Activated naive CD4-positive, alpha-beta T cell treated with anti-CD3 and anti-CD28 coated beads for 36 hours (primary cell): ENCODE results near the gene SLC25A25. TPM values are rescaled to one million over a fixed set of nuclear protein-coding genes. Genes with fewer than 3 reads are reported as not detected.
A peak's percentile ranks its signal among the peaks of the same experiment; 100 is the strongest.
"Not testable (repeated sequence)": the region's sequence is repeated elsewhere in the genome, so short reads cannot be mapped to it uniquely, and the experiment has no call there.

Experiments
- CTCF ChIA-PET: fragments of 350-600 bp; sonication (Branson Sonifier 250); formaldehyde crosslinking; loops from one replicate; lab custom pipeline; 2021; ENCODE audit warnings: antibody characterized with exemption; lab: Charles Lee
- DNase-seq: peaks from one replicate; pipeline ENCODE4 v3.0.0-alpha.2; 2020
- H3K27ac Mint-ChIP-seq: one replicate; pipeline ENCODE4 v1.8.0; 2021; ENCODE audit warnings: mild to moderate bottlenecking, mixed read lengths
- H3K27me3 Mint-ChIP-seq: one replicate; pipeline ENCODE4 v1.8.0; 2021; ENCODE audit warnings: low read depth, mixed read lengths
- H3K36me3 Mint-ChIP-seq: one replicate; pipeline ENCODE4 v1.8.0; 2021; ENCODE audit warnings: low read depth, mixed read lengths
- H3K4me1 Mint-ChIP-seq: one replicate; pipeline ENCODE4 v1.8.0; 2021; ENCODE audit warnings: low read depth, mixed read lengths
- H3K4me3 Mint-ChIP-seq: one replicate; pipeline ENCODE4 v1.8.0; 2021; ENCODE audit warnings: mild to moderate bottlenecking, moderate library complexity, mixed read lengths
- H3K9me3 Mint-ChIP-seq: one replicate; pipeline ENCODE4 v1.8.0; 2021; ENCODE audit warnings: mixed read lengths
- intact Hi-C: fragments of 100-400 bp; cut with micrococcal nuclease; formaldehyde crosslinking; loops from one replicate; pipeline ENCODE4 v1.15.1; 2023
- total RNA-seq, 2 experiments: library from RNA; stranded (reverse); gene quantifications; one replicate each; pipeline ENCODE4 v1.2.3, GENCODE V29; 2021

SLC25A25 gene
- total RNA-seq, 2 experiments from 2014 or later: 12.0 to 12.7 TPM

GRCh38 chr9:128065907-128066712, 1.9 kb upstream of the SLC25A25 start:
- Mint-ChIP-seq H3K4me1 (peaks cover 56% of the 10 kb centered on the region), H3K27ac (no peak overlapping the region), H3K4me3 (no peak overlapping the region), H3K36me3 (peaks cover 6% of the 10 kb centered on the region), H3K27me3 (no peaks in the 10 kb centered on the region), H3K9me3 (no peaks in the 10 kb centered on the region)
- peak; percentile 15 for DNase-seq
- intact Hi-C loops: loop anchor here (2.0 kb wide), 3 partner anchors 39 to 453 kb away; partner anchors contain the start of genes COQ4, STXBP1 and TRUB2
- CTCF ChIA-PET: interaction anchor here (1.0 to 1.6 kb wide), 4 partner anchors 9 to 87 kb away, joined by 3 to 10 read pairs (median 5); no protein-coding TSS in a partner anchor

- Mint-ChIP-seq H3K36me3 (peaks cover 6% of the 10 kb centered on the region), H3K9me3 (no peaks in the 10 kb centered on the region), H3K4me1 (peaks cover 56% of the 10 kb centered on the region), H3K27ac (no peak within 1 kb of the TSS), H3K4me3 (no peak within 1 kb of the TSS), H3K27me3 (no peaks in the 10 kb centered on the region)
- intact Hi-C loops: loop anchor here (1.0 to 2.0 kb wide), 9 partner anchors 27 to 454 kb away; partner anchors contain the start of genes BBLN, COQ4, STXBP1 and TRUB2
- CTCF ChIA-PET: interaction anchor here (0.6 to 1.6 kb wide), 4 partner anchors 18 to 123 kb away, joined by 3 to 4 read pairs (median 4); no protein-coding TSS in a partner anchor
- peak; percentile 98 for DNase-seq
Measured at GRCh38 chr9:128066713-128067644, 1.1 kb upstream of the SLC25A25 start, which contains the start of gene NAIF1. TSS of gene NAIF1 (minus strand) at chr9:128067320. CDS start at chr9:128067101, 219 bp downstream.

GRCh38 chr9:128068386-128069205, 564 bp downstream of the SLC25A25 start:
- CTCF ChIA-PET: interaction anchor here (1.3 to 1.4 kb wide), 2 partner anchors 16 to 25 kb away, joined by 3 to 4 read pairs; no protein-coding TSS in a partner anchor
- H3K27me3 Mint-ChIP-seq: no peaks in the 10 kb centered on the region
- peak overlapping the region; percentile 86 for H3K27ac Mint-ChIP-seq
- peak; percentile 55 for DNase-seq
- no peak overlapping the region for H3K4me3 Mint-ChIP-seq
- no peaks in the 10 kb centered on the region for H3K9me3 Mint-ChIP-seq
- peaks cover 59% of the 10 kb centered on the region for H3K4me1 Mint-ChIP-seq
- H3K36me3 Mint-ChIP-seq: peaks cover 6% of the 10 kb centered on the region
- intact Hi-C loops: loop anchor here (1.0 kb wide), 2 partner anchors 87 to 388 kb away; partner anchors contain the start of gene ODF2

GRCh38 chr9:128070874-128071273, 2.8 kb downstream of the SLC25A25 start:
- Mint-ChIP-seq H3K36me3 (peaks cover 6% of the 10 kb centered on the region), H3K27me3 (no peaks in the 10 kb centered on the region), H3K4me3 (peak overlapping the region; percentile 46), H3K27ac (peak overlapping the region; percentile 95), H3K4me1 (peaks cover 47% of the 10 kb centered on the region), H3K9me3 (no peaks in the 10 kb centered on the region)
- no peak for DNase-seq
- CTCF ChIA-PET: interaction anchor here (0.6 kb wide), 1 partner anchor 33 kb away, joined by 4 read pairs; no protein-coding TSS in a partner anchor
- intact Hi-C loops: no loop called here

GRCh38 chr9:128071475-128071874, 3.4 kb downstream of the SLC25A25 start:
- Mint-ChIP-seq H3K4me3 (peak overlapping the region; percentile 69), H3K27ac (peak overlapping the region; percentile 95), H3K4me1 (peaks cover 44% of the 10 kb centered on the region)
- H3K36me3 Mint-ChIP-seq, H3K27me3 Mint-ChIP-seq, DNase-seq, H3K9me3 Mint-ChIP-seq, intact Hi-C loops: not testable (repeated sequence)
- CTCF ChIA-PET: interaction anchor here (0.6 to 1.2 kb wide), 4 partner anchors 27 to 127 kb away, joined by 3 to 7 read pairs (median 4); no protein-coding TSS in a partner anchor

GRCh38 chr9:128072144-128073021, 4.4 kb downstream of the SLC25A25 start:
- intact Hi-C loops: loop anchor here (1.0 kb wide), 1 partner anchor 22 kb away; no protein-coding TSS in a partner anchor
- DNase-seq: peak; percentile 84
- H3K4me1 Mint-ChIP-seq: peaks cover 52% of the 10 kb centered on the region

DNA sequence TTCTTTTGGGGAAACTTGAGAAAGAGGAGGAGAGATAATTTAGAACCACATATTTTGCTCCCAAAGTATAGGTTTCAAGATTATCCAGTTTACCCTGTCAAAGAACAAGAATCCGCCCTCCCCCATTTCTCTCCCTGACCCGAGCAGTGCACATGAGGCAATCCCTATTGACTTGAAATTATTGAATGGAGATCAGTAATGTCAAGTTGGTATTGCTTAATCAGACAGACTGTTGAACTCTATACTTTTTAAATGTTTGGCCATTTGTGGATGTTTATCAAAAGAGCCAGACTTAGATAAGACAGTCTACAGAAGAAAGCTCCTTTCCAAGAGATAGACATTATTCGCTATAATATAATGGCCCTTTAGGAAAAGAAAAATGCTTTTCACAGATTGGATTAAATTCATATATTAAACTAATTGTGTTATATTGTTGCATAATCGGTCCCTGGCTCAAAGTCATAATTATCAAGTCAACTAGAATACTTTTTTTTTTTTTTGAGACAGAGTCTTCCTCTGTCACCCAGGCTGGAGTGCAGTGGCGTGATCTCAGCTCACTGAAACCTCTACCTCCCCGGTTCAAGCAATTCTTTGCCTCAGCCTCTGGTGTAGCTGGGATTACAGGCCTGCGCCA, 5.3 kb downstream of the SLC25A25 start:
- no peak overlapping the region for H3K4me3 Mint-ChIP-seq
- no peak for DNase-seq
- peak overlapping the region; percentile 95 for H3K27ac Mint-ChIP-seq
- H3K36me3 Mint-ChIP-seq: peaks cover 10% of the 10 kb centered on the region
- no peaks in the 10 kb centered on the region for H3K9me3 Mint-ChIP-seq
- intact Hi-C loops: no loop called here
- peaks cover 62% of the 10 kb centered on the region for H3K4me1 Mint-ChIP-seq
- CTCF ChIA-PET: interaction anchor here (1.3 kb wide), 1 partner anchor 27 kb away, joined by 5 read pairs; no protein-coding TSS in a partner anchor
- no peaks in the 10 kb centered on the region for H3K27me3 Mint-ChIP-seq

More at GRCh38 chr9:128072144-128073021, 4.4 kb downstream of the SLC25A25 start:
- CTCF ChIA-PET: interaction anchor here (0.7 to 1.3 kb wide), 6 partner anchors 25 to 292 kb away, joined by 3 to 7 read pairs (median 4); no protein-coding TSS in a partner anchor
- H3K9me3 Mint-ChIP-seq: no peaks in the 10 kb centered on the region
- peak overlapping the region; percentile 69 for H3K4me3 Mint-ChIP-seq
- H3K36me3 Mint-ChIP-seq: peaks cover 10% of the 10 kb centered on the region
- peak overlapping the region; percentile 95 for H3K27ac Mint-ChIP-seq
- no peaks in the 10 kb centered on the region for H3K27me3 Mint-ChIP-seq

DNA sequence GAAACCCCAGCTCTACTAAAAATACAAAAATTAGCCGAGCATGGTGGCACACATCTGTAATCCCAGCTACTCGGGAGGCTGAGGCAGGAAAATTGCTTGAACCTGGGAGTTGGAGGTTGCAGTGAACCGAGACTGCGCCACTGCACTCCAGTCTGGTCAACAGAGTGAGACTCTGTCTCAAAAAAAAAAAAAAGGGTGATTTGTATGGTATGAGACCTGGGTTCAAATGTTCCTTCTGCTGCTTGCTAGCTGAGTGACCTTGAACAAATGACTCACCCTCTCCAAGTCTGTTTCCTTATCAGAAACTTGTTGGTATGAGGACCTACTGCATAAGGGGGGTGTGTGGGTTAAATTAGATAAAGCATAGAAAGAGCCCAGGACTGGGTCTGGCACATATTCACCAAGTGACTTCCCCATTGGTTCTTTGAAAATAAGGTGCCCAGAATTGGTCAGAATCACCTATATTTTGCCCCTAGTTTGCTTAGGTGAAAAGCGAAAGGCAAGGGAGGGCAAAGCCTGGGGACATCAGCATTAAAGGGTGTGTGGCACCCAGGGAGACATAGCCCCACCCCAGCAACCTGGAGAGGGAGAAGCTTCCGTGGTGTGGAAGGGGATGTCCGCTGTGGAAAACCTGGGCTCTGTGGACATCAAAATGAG, 9.9 kb downstream of the SLC25A25 start:
- Mint-ChIP-seq H3K27ac (no peak overlapping the region), H3K4me1 (peaks cover 56% of the 10 kb centered on the region), H3K36me3 (peaks cover 6% of the 10 kb centered on the region), H3K9me3 (no peaks in the 10 kb centered on the region), H3K27me3 (no peaks in the 10 kb centered on the region), H3K4me3 (no peak overlapping the region)
- CTCF ChIA-PET: interaction anchor here (1.0 to 2.0 kb wide), 5 partner anchors 18 to 136 kb away, joined by 4 to 9 read pairs (median 4); no protein-coding TSS in a partner anchor
- DNase-seq: no peak
- intact Hi-C loops: no loop called here

- DNase-seq: no peak
- intact Hi-C loops: no loop called here
- H3K27ac Mint-ChIP-seq: no peak overlapping the region
- H3K4me3 Mint-ChIP-seq: no peak overlapping the region
- peaks cover 4% of the 10 kb centered on the region for H3K36me3 Mint-ChIP-seq
- no peaks in the 10 kb centered on the region for H3K9me3 Mint-ChIP-seq
- H3K27me3 Mint-ChIP-seq: no peaks in the 10 kb centered on the region
- H3K4me1 Mint-ChIP-seq: peaks cover 53% of the 10 kb centered on the region
- CTCF ChIA-PET: interaction anchor here (0.8 to 2.0 kb wide), 6 partner anchors 17 to 137 kb away, joined by 3 to 9 read pairs (median 4); no protein-coding TSS in a partner anchor
Measured at GRCh38 chr9:128078504-128079434, 10.7 kb downstream of the SLC25A25 start.
